SK-N-SH treated with all-trans-retinoic acid at 6 μM for 48 hours (cell line): Measurements from ENCODE around the gene PYCR2.

Experiments
- ATAC-seq: fragments of 200-7000 bp; cut with Tn5 transposase; 3 replicates; pipeline ENCODE4 v1.9.1; 2020; ENCODE audit warnings: mild to moderate bottlenecking, moderate library complexity
- ARNTL ChIP-seq: fragments of 450-650 bp; formaldehyde crosslinking; IDR thresholded peaks from 2 replicates; pipeline ENCODE4 v1.5.0; 2020; ENCODE audit warnings: low read depth, mild to moderate bottlenecking, moderate library complexity, borderline replicate concordance
- BACH2 ChIP-seq: fragments of 250-450 bp; sonication (Bioruptor Pico); IDR thresholded peaks from 2 replicates; pipeline ENCODE4 v1.9.0; 2021; ENCODE audit warnings: mild to moderate bottlenecking, borderline replicate concordance
- CSDC2 ChIP-seq: fragments of 250-450 bp; sonication (Bioruptor Pico); IDR thresholded peaks from 2 replicates; pipeline ENCODE4 v1.5.0; 2020; ENCODE audit warnings: mild to moderate bottlenecking, moderate library complexity
- ESRRG ChIP-seq: fragments of 250-450 bp; sonication (Bioruptor Pico); IDR thresholded peaks from 2 replicates; pipeline ENCODE4 v1.6.1; 2021; ENCODE audit warnings: mild to moderate bottlenecking
- GLIS3 ChIP-seq: fragments of 250-450 bp; sonication (Bioruptor Pico); IDR thresholded peaks from 2 replicates; pipeline ENCODE4 v1.5.0; 2020; ENCODE audit warnings: mild to moderate bottlenecking, moderate library complexity
- ISL1 ChIP-seq: fragments of 250-450 bp; sonication (Bioruptor Pico); IDR thresholded peaks from 2 replicates; pipeline ENCODE4 v2.1.2; 2022; ENCODE audit warnings: mild to moderate bottlenecking, moderate library complexity
- OSR1 ChIP-seq: fragments of 250-450 bp; sonication (Bioruptor Pico); IDR thresholded peaks from 2 replicates; pipeline ENCODE4 v1.8.0; 2022; ENCODE audit warnings: moderate library complexity, mild to moderate bottlenecking, inconsistent platforms
- RARB ChIP-seq: fragments of 250-450 bp; sonication (Bioruptor Pico); IDR thresholded peaks from 2 replicates; pipeline ENCODE4 v1.8.0; 2021; ENCODE audit warnings: mild to moderate bottlenecking, moderate library complexity
- SNAI2 ChIP-seq: fragments of 250-450 bp; sonication (Bioruptor Pico); IDR thresholded peaks from 2 replicates; pipeline ENCODE4 v1.5.0; 2020; ENCODE audit warnings: mild to moderate bottlenecking, moderate library complexity
- TCF4 ChIP-seq: fragments of 250-450 bp; sonication (Bioruptor Pico); IDR thresholded peaks from 2 replicates; pipeline ENCODE4 v1.8.0; 2021; ENCODE audit warnings: mild to moderate bottlenecking, moderate library complexity, borderline replicate concordance
- TOX ChIP-seq: fragments of 250-450 bp; sonication (Bioruptor Pico); IDR thresholded peaks from 2 replicates; pipeline ENCODE4 v1.8.0; 2021; ENCODE audit warnings: mild to moderate bottlenecking, moderate library complexity, borderline replicate concordance
- ZC3H10 ChIP-seq: fragments of 250-450 bp; sonication (Bioruptor Pico); IDR thresholded peaks from 2 replicates; pipeline ENCODE4 v1.5.1; 2021; ENCODE audit warnings: mild to moderate bottlenecking, moderate library complexity
- ZFP3 ChIP-seq: fragments of 250-450 bp; sonication (Bioruptor Pico); IDR thresholded peaks from 2 replicates; pipeline ENCODE4 v1.5.0; 2020; ENCODE audit warnings: mild to moderate bottlenecking, moderate library complexity
- ZFP30 ChIP-seq: fragments of 450-650 bp; formaldehyde crosslinking; IDR thresholded peaks from 2 replicates; pipeline ENCODE4 v1.5.0; 2022; ENCODE audit warnings: mild to moderate bottlenecking, moderate library complexity
- ZNF70 ChIP-seq: fragments of 450-650 bp; formaldehyde crosslinking; IDR thresholded peaks from 2 replicates; pipeline ENCODE4 v1.5.0; 2020; ENCODE audit warnings: mild to moderate bottlenecking, moderate library complexity
- ZNF8 ChIP-seq: fragments of 450-650 bp; formaldehyde crosslinking; IDR thresholded peaks from 2 replicates; pipeline ENCODE4 v1.5.0; 2020; ENCODE audit warnings: mild to moderate bottlenecking, moderate library complexity
- TF ChIP-seq, protein P1 (sequence below): fragments of 250-450 bp; sonication (Bioruptor Pico); IDR thresholded peaks from 2 replicates; pipeline ENCODE4 v1.5.0; 2020; ENCODE audit warnings: mild to moderate bottlenecking, moderate library complexity
- TF ChIP-seq, protein P2 (sequence below): fragments of 250-450 bp; sonication (Bioruptor Pico); IDR thresholded peaks from 2 replicates; pipeline ENCODE4 v1.5.1; 2020; ENCODE audit warnings: low read depth, mild to moderate bottlenecking, moderate library complexity
- TF ChIP-seq, protein P3 (sequence below): fragments of 250-450 bp; sonication (Bioruptor Pico); IDR thresholded peaks from 2 replicates; pipeline ENCODE4 v1.5.1; 2021; ENCODE audit warnings: mild to moderate bottlenecking, moderate library complexity
- TF ChIP-seq, protein P4 (sequence below): fragments of 250-450 bp; sonication (Bioruptor Pico); IDR thresholded peaks from 2 replicates; pipeline ENCODE4 v1.8.0; 2020; ENCODE audit warnings: mild to moderate bottlenecking, moderate library complexity, borderline replicate concordance
- TF ChIP-seq, protein P5 (sequence below): fragments of 250-450 bp; sonication (Bioruptor Pico); IDR thresholded peaks from 2 replicates; pipeline ENCODE4 v1.8.0; 2021; ENCODE audit warnings: low read depth, mild to moderate bottlenecking, moderate library complexity, borderline replicate concordance

The PYCR2 gene

DNA sequence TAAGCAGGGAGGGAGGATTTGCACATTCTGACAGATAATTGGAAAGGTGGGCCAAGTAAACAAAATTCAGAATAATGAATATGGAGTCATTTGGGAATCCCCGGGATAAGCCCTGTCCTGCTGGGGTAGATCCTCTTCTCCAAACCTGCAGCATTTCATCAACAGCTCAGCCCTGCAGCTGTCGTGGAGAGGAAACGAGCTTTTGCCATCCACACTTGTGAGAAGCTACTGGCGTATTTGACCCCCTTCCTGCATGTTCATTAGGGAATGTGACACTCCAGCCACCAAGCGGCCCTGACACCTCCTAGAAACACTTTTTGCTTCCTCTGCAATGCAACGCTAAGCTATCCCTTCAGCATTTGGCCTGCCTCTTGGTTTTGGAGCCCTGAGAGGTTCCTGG, 25.0 kb upstream of the PYCR2 start (continued):
- TF ChIP-seq RARB (CRISPR knock-in tag) (no peak), CSDC2 (CRISPR knock-in tag) (no peak), OSR1 (CRISPR knock-in tag) (no peak)

DNA sequence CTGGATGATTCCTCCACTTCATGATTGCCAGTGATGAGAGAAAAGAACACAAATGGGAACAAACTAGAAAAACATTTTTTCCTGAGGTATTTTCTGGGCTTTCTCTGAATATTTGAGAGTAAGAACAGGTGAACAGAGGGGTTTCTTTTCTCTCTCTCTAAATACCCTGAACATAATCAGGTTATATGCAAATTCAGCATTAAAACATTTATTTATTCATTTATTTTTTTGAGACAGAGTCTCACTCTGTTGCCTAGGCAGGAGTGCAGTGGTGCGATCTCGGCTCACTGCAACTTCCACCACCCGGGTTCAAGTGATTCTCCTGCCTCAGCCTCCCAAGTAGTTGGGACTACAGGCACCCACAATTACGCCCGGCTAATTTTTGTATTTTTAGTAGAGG, 22.8 kb upstream of the PYCR2 start:
- TF ChIP-seq TOX (CRISPR knock-in tag), result no peak
- no peak for TF ChIP-seq BACH2 (CRISPR knock-in tag)
- TF ChIP-seq, protein P1, sequence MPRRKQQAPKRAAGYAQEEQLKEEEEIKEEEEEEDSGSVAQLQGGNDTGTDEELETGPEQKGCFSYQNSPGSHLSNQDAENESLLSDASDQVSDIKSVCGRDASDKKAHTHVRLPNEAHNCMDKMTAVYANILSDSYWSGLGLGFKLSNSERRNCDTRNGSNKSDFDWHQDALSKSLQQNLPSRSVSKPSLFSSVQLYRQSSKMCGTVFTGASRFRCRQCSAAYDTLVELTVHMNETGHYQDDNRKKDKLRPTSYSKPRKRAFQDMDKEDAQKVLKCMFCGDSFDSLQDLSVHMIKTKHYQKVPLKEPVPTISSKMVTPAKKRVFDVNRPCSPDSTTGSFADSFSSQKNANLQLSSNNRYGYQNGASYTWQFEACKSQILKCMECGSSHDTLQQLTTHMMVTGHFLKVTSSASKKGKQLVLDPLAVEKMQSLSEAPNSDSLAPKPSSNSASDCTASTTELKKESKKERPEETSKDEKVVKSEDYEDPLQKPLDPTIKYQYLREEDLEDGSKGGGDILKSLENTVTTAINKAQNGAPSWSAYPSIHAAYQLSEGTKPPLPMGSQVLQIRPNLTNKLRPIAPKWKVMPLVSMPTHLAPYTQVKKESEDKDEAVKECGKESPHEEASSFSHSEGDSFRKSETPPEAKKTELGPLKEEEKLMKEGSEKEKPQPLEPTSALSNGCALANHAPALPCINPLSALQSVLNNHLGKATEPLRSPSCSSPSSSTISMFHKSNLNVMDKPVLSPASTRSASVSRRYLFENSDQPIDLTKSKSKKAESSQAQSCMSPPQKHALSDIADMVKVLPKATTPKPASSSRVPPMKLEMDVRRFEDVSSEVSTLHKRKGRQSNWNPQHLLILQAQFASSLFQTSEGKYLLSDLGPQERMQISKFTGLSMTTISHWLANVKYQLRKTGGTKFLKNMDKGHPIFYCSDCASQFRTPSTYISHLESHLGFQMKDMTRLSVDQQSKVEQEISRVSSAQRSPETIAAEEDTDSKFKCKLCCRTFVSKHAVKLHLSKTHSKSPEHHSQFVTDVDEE (CRISPR knock-in tag), result no peak
- no peak for TF ChIP-seq CSDC2 (CRISPR knock-in tag)
- TF ChIP-seq, protein P2, sequence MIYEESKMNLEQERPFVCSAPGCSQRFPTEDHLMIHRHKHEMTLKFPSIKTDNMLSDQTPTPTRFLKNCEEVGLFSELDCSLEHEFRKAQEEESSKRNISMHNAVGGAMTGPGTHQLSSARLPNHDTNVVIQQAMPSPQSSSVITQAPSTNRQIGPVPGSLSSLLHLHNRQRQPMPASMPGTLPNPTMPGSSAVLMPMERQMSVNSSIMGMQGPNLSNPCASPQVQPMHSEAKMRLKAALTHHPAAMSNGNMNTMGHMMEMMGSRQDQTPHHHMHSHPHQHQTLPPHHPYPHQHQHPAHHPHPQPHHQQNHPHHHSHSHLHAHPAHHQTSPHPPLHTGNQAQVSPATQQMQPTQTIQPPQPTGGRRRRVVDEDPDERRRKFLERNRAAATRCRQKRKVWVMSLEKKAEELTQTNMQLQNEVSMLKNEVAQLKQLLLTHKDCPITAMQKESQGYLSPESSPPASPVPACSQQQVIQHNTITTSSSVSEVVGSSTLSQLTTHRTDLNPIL, result no peak
- no peak for TF ChIP-seq ZNF8 (CRISPR knock-in tag)
- TF ChIP-seq TCF4 (CRISPR knock-in tag), result no peak
- TF ChIP-seq OSR1 (CRISPR knock-in tag), result no peak
- TF ChIP-seq SNAI2 (CRISPR knock-in tag), result no peak
- no peak for TF ChIP-seq ZFP3
- TF ChIP-seq, protein P3, sequence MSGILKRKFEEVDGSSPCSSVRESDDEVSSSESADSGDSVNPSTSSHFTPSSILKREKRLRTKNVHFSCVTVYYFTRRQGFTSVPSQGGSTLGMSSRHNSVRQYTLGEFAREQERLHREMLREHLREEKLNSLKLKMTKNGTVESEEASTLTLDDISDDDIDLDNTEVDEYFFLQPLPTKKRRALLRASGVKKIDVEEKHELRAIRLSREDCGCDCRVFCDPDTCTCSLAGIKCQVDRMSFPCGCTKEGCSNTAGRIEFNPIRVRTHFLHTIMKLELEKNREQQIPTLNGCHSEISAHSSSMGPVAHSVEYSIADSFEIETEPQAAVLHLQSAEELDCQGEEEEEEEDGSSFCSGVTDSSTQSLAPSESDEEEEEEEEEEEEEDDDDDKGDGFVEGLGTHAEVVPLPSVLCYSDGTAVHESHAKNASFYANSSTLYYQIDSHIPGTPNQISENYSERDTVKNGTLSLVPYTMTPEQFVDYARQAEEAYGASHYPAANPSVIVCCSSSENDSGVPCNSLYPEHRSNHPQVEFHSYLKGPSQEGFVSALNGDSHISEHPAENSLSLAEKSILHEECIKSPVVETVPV (CRISPR knock-in tag), result no peak
- TF ChIP-seq ZFP30, result no peak
- no peak for TF ChIP-seq ZNF70 (CRISPR knock-in tag)
- no peak for TF ChIP-seq ESRRG
- TF ChIP-seq, protein P4, sequence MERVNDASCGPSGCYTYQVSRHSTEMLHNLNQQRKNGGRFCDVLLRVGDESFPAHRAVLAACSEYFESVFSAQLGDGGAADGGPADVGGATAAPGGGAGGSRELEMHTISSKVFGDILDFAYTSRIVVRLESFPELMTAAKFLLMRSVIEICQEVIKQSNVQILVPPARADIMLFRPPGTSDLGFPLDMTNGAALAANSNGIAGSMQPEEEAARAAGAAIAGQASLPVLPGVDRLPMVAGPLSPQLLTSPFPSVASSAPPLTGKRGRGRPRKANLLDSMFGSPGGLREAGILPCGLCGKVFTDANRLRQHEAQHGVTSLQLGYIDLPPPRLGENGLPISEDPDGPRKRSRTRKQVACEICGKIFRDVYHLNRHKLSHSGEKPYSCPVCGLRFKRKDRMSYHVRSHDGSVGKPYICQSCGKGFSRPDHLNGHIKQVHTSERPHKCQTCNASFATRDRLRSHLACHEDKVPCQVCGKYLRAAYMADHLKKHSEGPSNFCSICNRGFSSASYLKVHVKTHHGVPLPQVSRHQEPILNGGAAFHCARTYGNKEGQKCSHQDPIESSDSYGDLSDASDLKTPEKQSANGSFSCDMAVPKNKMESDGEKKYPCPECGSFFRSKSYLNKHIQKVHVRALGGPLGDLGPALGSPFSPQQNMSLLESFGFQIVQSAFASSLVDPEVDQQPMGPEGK (CRISPR knock-in tag), result no peak
- no peak for TF ChIP-seq ZC3H10 (CRISPR knock-in tag)
- no peak for TF ChIP-seq ISL1 (CRISPR knock-in tag)
- TF ChIP-seq, protein P5, sequence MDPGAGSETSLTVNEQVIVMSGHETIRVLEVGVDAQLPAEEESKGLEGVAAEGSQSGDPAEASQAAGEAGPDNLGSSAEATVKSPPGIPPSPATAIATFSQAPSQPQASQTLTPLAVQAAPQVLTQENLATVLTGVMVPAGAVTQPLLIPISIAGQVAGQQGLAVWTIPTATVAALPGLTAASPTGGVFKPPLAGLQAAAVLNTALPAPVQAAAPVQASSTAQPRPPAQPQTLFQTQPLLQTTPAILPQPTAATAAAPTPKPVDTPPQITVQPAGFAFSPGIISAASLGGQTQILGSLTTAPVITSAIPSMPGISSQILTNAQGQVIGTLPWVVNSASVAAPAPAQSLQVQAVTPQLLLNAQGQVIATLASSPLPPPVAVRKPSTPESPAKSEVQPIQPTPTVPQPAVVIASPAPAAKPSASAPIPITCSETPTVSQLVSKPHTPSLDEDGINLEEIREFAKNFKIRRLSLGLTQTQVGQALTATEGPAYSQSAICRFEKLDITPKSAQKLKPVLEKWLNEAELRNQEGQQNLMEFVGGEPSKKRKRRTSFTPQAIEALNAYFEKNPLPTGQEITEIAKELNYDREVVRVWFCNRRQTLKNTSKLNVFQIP, result no peak
- TF ChIP-seq RARB (CRISPR knock-in tag), result no peak
- ATAC-seq, result no peak

DNA sequence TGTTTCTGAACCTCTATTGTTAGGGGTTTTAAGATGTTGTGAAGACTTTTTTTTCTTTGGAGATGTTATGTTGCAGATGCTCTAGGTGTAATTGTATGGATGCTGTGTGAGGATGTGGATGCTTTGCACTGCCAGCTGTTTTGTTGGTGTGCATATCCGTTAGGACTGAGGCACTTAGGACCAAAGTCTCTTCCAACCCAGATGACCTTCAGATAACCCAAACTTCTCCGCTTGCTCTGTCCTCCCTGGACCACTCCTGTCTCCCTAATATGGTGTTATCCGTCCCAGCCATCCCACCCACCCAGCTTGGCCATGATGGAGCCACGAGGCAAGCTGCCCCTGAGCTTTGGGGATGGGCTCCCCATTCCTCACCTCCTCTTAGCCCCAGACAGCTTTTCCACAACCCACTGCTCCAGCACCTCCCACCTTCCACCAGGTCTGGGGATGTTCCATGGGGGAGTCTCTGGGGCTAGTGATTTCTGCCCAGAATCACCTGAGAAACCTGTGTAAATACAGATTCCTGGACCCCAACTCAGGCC, 22.1 kb upstream of the PYCR2 start:
- TF ChIP-seq ARNTL (no peak), RARB (CRISPR knock-in tag) (no peak), OSR1 (CRISPR knock-in tag) (no peak), ZNF8 (CRISPR knock-in tag) (no peak), GLIS3 (no peak)
- TF ChIP-seq, protein P2, result no peak
- TF ChIP-seq, protein P1 (CRISPR knock-in tag), result no peak
- TF ChIP-seq, protein P4 (CRISPR knock-in tag), result no peak
- ATAC-seq, result no peak
